ENCODE measurements around the gene CCNE1. TPM values are rescaled to one million over a fixed set of nuclear protein-coding genes. Genes with fewer than 3 reads are reported as not detected.

CCNE1 gene
- polyA plus RNA-seq, 1 donor (not counting 4 experiments of a cell fraction or from before 2014, with no cell fraction given), result 11.2 TPM

DNA sequence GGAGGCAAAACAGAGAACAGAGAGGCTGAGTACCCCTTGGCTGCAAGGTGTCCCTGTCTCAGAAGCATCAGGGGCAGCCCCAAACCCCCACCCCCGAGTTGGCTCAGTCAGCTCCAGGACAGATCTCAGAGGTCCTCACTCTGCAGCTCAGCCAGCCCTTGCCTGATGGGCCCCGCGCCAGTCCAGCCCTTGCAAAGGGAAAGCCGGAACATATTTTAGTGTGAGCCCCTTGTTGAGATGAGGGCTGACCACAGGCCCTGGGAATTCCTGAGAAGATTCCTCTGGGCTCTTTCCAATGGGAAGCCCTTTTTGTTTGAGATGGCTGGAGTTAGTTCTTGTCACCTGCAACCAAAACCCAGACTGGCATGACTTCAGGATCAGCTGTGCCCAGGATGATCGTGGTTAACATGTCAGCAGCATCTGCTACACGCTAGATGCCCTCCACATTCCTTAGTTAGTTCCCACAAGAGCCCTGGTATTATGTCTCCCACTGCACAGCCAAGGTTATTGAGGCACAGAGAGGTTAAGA is 33.9 kb upstream of the CCNE1 start:
- dilution Hi-C loops (cut with MboI; ENCODE audit: extremely low pct_ligation_motif_present, low sequenced_read_pairs), result no loop called here

GRCh38 chr19:29779921-29780320 is 31.9 kb upstream of the CCNE1 start:
- no peak overlapping the region for H3K4me3 ChIP-seq (ENCODE audit: control insufficient read depth in 2 of 3, extremely low read depth in 1 of 3, insufficient read depth in 2 of 3, low read depth in 1 of 3, low read length in 3 of 3)
- no peaks in the 10 kb centered on the region for H3K9me1 ChIP-seq (ENCODE audit: control insufficient read depth, extremely low read depth, insufficient read depth, low read length)
- dilution Hi-C loops (cut with MboI; ENCODE audit: extremely low pct_ligation_motif_present, low sequenced_read_pairs), result no loop called here
- no peak for FAIRE-seq
- H3K27me3 ChIP-seq (ENCODE audit: control insufficient read depth, extremely low read depth, insufficient read depth, low read length), result peaks cover 6% of the 10 kb centered on the region
- H3K27ac ChIP-seq (ENCODE audit: control insufficient read depth, insufficient read depth, low read length), result no peak overlapping the region
- H3K36me3 ChIP-seq (ENCODE audit: control insufficient read depth in 2 of 2, extremely low read depth in 1 of 2, insufficient read depth in 2 of 2, low read length in 2 of 2), result no peaks in the 10 kb centered on the region
- H2AFZ ChIP-seq (ENCODE audit: control insufficient read depth, low read length), result no peak overlapping the region
- TF ChIP-seq EZH2 (IDR thresholded peaks at IDR 0.05; ENCODE audit: low read length) (no peak), CTCF (optimal IDR thresholded peaks at IDR 0.05 in 1 of 3, IDR thresholded peaks at IDR 0.05 in 1 of 3, conservative IDR thresholded peaks at IDR 0.05 in 1 of 3; ENCODE audit: extremely low read depth in 1 of 3, insufficient read depth in 2 of 3, low read length in 3 of 3) (peak in 1 of 3 experiments; percentile 13)
- DNase-seq (ENCODE audit: low read depth, low spot score), result no peak
- no peaks in the 10 kb centered on the region for H3K9me3 ChIP-seq (ENCODE audit: control insufficient read depth, low read depth, low read length)
- no peak overlapping the region for H3K9ac ChIP-seq (ENCODE audit: control insufficient read depth, extremely low read depth, insufficient read depth, low read length)
- H4K20me1 ChIP-seq (ENCODE audit: control insufficient read depth, extremely low read depth, insufficient read depth, low read length), result no peaks in the 10 kb centered on the region
- H3K4me2 ChIP-seq (ENCODE audit: control insufficient read depth, extremely low read depth, insufficient read depth, low read depth, low read length), result no peak overlapping the region
- no peaks in the 10 kb centered on the region for H3K79me2 ChIP-seq (ENCODE audit: control insufficient read depth, insufficient read depth, low read length)
- no peaks in the 10 kb centered on the region for H3K4me1 ChIP-seq (ENCODE audit: control insufficient read depth, extremely low read depth, insufficient read depth, low read length)

More for the DNA sequence above, 33.9 kb upstream of the CCNE1 start:
- no peak overlapping the region for H3K4me2 ChIP-seq (ENCODE audit: control insufficient read depth, extremely low read depth, insufficient read depth, low read depth, low read length)
- no peak for FAIRE-seq
- H3K36me3 ChIP-seq (ENCODE audit: control insufficient read depth in 2 of 2, extremely low read depth in 1 of 2, insufficient read depth in 2 of 2, low read length in 2 of 2), result no peaks in the 10 kb centered on the region
- H3K27me3 ChIP-seq (ENCODE audit: control insufficient read depth, extremely low read depth, insufficient read depth, low read length), result peaks cover 6% of the 10 kb centered on the region
- H3K27ac ChIP-seq (ENCODE audit: control insufficient read depth, insufficient read depth, low read length), result no peak overlapping the region
- no peak for DNase-seq (ENCODE audit: low read depth, low spot score)
- H2AFZ ChIP-seq (ENCODE audit: control insufficient read depth, low read length), result no peak overlapping the region
- H3K4me1 ChIP-seq (ENCODE audit: control insufficient read depth, extremely low read depth, insufficient read depth, low read length), result no peaks in the 10 kb centered on the region
- H3K4me3 ChIP-seq (ENCODE audit: control insufficient read depth in 2 of 3, extremely low read depth in 1 of 3, insufficient read depth in 2 of 3, low read depth in 1 of 3, low read length in 3 of 3), result no peak overlapping the region
- no peaks in the 10 kb centered on the region for H3K9me1 ChIP-seq (ENCODE audit: control insufficient read depth, extremely low read depth, insufficient read depth, low read length)
- no peak for TF ChIP-seq EZH2 (IDR thresholded peaks at IDR 0.05; ENCODE audit: low read length)
- TF ChIP-seq CTCF (optimal IDR thresholded peaks at IDR 0.05 in 1 of 3, IDR thresholded peaks at IDR 0.05 in 1 of 3, conservative IDR thresholded peaks at IDR 0.05 in 1 of 3; ENCODE audit: extremely low read depth in 1 of 3, insufficient read depth in 2 of 3, low read length in 3 of 3), result no peak
- no peak overlapping the region for H3K9ac ChIP-seq (ENCODE audit: control insufficient read depth, extremely low read depth, insufficient read depth, low read length)
- H3K79me2 ChIP-seq (ENCODE audit: control insufficient read depth, insufficient read depth, low read length), result no peaks in the 10 kb centered on the region
- no peaks in the 10 kb centered on the region for H4K20me1 ChIP-seq (ENCODE audit: control insufficient read depth, extremely low read depth, insufficient read depth, low read length)
- H3K9me3 ChIP-seq (ENCODE audit: control insufficient read depth, low read depth, low read length), result no peaks in the 10 kb centered on the region

All from keratinocyte (primary cell).